ENCODE measurements around the gene ZNF33A.
"Not testable (repeated sequence)": the region's sequence is repeated elsewhere in the genome, so short reads cannot be mapped to it uniquely, and the experiment has no call there.

The ZNF33A gene

GRCh38 chr10:38010119-38010903 lies at the start of gene ZNF33A:
TSS of gene ZNF33A (plus strand) at chr10:38010675. CDS start at chr10:38012342, 1,667 bp downstream.
- peak; percentile 85 to 93 for DNase-seq

DNA sequence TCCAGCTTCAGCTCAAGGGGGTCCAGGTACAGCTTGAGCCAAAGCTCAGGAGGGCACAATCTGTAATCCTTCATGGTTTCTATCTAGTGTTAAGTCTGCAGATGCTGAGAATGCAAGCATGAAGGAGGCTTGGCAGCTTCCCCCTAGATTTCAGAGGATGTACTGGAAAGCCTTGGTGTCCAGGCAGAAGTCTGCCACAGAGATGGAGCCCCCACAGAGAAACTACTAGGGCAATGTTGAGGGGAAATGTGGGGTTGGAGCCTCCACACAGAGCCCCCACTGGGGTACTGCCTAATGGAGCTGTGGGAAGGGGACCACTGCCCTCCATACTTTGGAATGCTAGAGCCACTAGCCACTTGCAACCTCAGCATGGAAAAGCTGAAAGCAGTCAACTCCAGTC lies 45.5 kb upstream of the ZNF33A start:
- DNase-seq = no peak

DNA sequence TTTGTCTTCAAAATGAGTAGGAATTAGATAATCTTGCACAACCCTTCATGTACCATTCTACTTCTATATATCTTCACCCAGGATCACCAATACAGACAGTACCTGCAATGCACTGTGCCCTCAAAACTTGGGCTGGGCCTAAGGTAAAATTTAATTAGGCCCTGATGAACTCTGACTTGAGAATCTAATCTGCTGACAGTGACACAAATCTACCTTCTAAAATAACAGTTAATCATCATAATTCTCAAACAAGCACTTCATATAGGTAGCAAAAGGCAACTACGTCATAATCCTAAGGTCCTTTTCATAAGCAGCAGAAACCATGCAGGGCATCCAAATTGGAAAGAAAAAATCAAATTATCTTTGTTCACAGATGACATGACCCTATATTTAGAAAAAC lies 38.1 kb upstream of the ZNF33A start:
- DNase-seq = no peak

- DNase-seq = peak in 1 of 2 experiments; percentile 21
Measured at GRCh38 chr10:37975401-37975991, 35.0 kb upstream of the ZNF33A start.

GRCh38 chr10:37976091-37976879 lies 34.2 kb upstream of the ZNF33A start, which contains the start of gene ZNF25:
TSS of gene ZNF25 (minus strand) at chr10:37976647. CDS start at chr10:37971722, 4,925 bp downstream.
- peak; percentile 94 to 96 for DNase-seq

GRCh38 chr10:37976880-37977203 lies 33.6 kb upstream of the ZNF33A start:
- DNase-seq = no peak

- DNase-seq = no peak
Measured at GRCh38 chr10:37991655-37992054, 18.8 kb upstream of the ZNF33A start.

- no peak for DNase-seq
Measured at GRCh38 chr10:37992083-37992482, 18.4 kb upstream of the ZNF33A start.

DNA sequence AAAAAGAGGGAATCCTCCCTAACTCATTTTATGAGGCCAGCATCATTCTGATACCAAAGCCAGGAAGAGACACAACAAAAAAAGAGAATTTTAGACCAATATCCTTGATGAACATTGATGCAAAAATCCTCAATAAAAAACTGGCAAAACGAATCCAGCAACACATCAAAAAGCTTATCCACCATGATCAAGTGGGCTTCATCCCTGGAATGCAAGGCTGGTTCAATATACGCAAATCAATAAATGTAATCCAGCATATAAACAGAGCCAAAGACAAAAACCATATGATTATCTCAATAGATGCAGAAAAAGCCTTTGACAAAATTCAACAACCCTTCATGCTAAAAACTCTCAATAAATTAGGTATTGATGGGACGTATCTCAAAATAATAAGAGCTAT lies 11.6 kb upstream of the ZNF33A start:
- not testable (repeated sequence) for DNase-seq

GRCh38 chr10:38000474-38000873 lies 10.0 kb upstream of the ZNF33A start:
- DNase-seq = not testable (repeated sequence)

DNA sequence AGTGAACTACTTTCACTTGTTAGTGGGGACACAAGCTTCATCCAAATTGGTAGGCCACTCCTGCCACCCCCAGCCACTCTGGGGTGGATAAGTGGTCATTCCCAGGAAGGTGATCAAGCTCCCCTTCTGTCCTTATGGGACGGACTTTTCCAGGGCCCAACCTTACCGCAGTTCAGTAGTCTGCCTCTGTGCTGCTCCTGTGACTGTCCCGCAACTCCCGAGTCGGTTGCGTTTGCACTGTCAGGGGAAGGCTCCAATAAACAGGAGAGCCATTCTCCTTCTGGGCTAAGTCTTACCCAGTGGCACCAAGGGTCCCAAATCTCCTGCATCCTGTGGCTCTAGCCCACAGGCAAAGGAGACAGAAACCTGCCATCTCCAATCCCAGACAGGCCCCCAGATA lies 7.4 kb upstream of the ZNF33A start:
- DNase-seq = no peak

DNA sequence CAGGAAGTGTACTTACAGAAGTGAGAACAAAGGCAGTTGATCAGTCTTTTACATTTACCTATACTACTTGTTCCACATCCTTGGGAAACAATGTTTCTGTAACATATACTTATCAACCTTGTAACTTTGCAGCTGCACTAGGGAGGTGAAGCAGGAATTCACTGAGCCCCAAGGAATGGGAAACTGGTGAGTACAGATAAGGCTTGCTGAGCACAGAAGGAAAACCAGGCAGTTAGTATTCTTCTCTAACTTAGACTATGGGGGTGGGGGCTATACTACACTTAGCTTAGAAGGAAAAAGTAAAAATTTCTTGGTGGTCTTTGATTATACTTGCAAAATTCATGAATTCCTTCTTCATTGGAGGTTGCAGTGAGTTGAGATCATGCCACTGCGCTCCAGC lies 6.9 kb upstream of the ZNF33A start:
- DNase-seq = no peak

GRCh38 chr10:38007551-38007950 lies 2.9 kb upstream of the ZNF33A start:
- DNase-seq = no peak

GRCh38 chr10:38007991-38008390 lies 2.5 kb upstream of the ZNF33A start:
- DNase-seq = no peak

- no peak for DNase-seq
Measured at GRCh38 chr10:38016354-38016753, 5.9 kb downstream of the ZNF33A start.

DNA sequence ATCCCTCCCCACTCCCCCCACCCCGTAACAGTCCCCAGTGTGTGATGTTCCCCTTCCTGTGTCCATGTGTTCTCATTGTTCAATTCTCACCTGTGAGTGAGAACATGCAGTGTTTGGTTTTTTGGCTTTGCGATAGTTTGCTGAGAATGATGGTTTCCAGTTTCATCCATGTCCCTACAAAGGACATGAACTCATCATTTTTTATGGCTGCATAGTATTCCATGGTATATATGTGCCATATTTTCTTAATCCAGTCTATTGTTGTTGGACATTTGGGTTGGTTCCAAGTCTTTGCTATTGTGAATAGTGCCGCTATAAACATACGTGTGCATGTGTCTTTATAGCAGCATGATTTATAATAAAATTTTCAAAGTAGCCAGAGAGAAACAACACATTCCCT lies 8.6 kb downstream of the ZNF33A start:
- not testable (repeated sequence) for DNase-seq

GRCh38 chr10:38025283-38025682 lies 14.8 kb downstream of the ZNF33A start:
- no peak for DNase-seq

DNA sequence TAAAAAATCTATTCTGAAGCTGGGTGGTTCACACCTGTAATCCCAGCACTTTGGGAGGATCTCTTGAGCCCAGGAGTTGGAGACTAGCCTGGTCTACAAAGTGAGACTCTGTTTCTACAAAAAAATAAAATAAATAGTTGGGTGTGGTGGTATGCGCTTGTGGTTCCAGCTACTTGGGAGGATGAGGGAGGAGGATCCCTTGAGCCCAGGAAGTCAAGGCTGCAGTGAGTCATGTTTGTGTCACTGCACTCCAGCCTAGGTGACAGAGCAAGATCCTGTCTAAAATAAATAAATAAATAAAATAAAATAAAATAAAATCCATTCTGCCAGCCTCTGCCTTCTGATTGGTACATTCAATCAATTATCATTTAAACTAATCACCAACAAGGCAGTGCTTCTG lies 17.5 kb downstream of the ZNF33A start:
- DNase-seq = no peak

DNA sequence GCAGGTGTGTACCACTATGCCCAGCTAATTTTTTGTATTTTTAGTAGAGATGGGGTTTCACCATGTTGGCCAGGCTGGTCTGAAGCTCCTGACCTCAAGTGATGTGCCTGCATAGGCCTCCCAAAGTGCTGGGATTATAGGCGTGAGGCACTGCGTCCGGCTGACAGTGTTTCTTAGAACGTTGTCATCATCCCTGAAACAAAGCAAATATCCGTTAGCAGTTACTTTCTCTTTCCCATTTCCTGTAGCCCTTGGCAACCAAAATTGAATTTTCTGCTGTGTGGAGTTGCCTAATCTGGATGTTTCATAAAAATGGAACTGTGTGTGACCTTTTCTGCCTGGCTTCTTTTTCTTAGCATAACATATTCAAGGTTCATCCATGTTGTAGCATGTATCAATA lies 22.4 kb downstream of the ZNF33A start:
- no peak for DNase-seq

GRCh38 chr10:38038107-38038931 lies 27.8 kb downstream of the ZNF33A start:
- no peak for DNase-seq

DNA sequence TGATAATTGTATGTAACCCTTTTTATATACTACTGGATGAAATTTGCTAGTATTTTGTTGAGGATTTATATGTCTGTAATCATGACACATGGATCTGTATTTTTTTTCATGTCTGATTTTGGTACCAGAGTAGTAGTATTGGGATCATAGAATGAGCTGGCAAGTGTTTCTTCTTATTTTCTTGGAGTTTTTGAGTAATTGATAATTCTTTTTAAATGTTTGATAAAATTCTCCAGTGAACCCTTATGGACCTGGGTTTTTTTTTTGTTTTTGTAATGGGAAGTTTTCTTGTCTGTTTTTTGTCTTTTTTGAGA lies 28.4 kb downstream of the ZNF33A start:
- no peak for DNase-seq

DNA sequence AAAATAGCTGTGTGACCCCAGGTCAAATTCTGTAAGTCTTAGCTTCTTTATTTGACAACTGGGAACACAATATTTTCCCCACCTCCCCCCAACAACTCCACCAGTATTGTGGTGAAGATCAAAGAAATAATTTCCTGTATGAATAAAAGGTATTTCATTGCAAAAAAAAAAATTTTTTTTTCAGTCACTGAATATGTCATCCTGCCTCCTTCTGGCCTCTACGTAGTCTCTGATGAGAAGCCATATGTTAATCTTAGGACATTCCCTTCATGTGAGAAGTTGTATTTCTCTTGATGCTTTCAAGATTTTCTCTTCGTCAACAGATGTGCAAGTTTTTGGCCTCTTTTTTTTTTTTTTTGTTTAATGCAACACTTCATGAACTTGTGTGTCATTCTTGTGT lies 33.0 kb downstream of the ZNF33A start:
- DNase-seq = no peak

- no peak for DNase-seq
Measured at GRCh38 chr10:38045129-38045528, 34.7 kb downstream of the ZNF33A start.
